Natural killer cell treated with Interleukin-12 subunit alpha and Interleukin-12 subunit beta and Interleukin-15 and Interleukin-18, amount 100 ng/mL, for 72 hours (primary cell): ENCODE measurements around the gene ABCB8. TPM values are rescaled to one million over a fixed set of nuclear protein-coding genes. Genes with fewer than 3 reads are reported as not detected.

Source experiments
- ATAC-seq, 2 donors: fragments of 150-1000 bp; cut with Tn5 transposase in 1 of 2; sonication (Bioruptor Pico), chemical (Tn5 transposase) in 1 of 2; 2 replicates each; pipeline ENCODE4 v1.10.0; 2021
- DNase-seq: peaks from one replicate; pipeline ENCODE4 v3.0.0; 2022; ENCODE audit warnings: low spot score
- H3K27ac Mint-ChIP-seq, 2 donors: 1 replicate in 1 of 2; 2 replicates in 1 of 2; pipeline ENCODE4 v1.8.0; 2022; ENCODE audit warnings: mixed read lengths in 2 of 2, mild to moderate bottlenecking in 1 of 2, moderate library complexity in 1 of 2
- H3K27me3 Mint-ChIP-seq, 2 donors: 1 replicate in 1 of 2; 2 replicates in 1 of 2; pipeline ENCODE4 v1.8.0; 2022; ENCODE audit warnings: mixed read lengths in 2 of 2
- H3K36me3 Mint-ChIP-seq: one replicate; pipeline ENCODE4 v1.8.0; 2022; ENCODE audit warnings: mixed read lengths
- H3K4me1 Mint-ChIP-seq, 2 donors: 1 replicate in 1 of 2; 2 replicates in 1 of 2; pipeline ENCODE4 v1.8.0; 2022; ENCODE audit warnings: low read depth in 2 of 2, mixed read lengths in 2 of 2, mild to moderate bottlenecking in 1 of 2
- H3K4me3 Mint-ChIP-seq: one replicate; pipeline ENCODE4 v1.8.0; 2022; ENCODE audit warnings: mixed read lengths
- H3K9me3 Mint-ChIP-seq: 2 replicates; pipeline ENCODE4 v1.8.0; 2022; ENCODE audit warnings: mixed read lengths
- total RNA-seq, 2 donors: library from RNA; stranded (reverse); gene quantifications; one replicate each; pipeline ENCODE4 v1.2.3, GENCODE V29; 2022

The ABCB8 gene
- 10 to 100 TPM; 43.1 to 82.8 TPM for total RNA-seq

GRCh38 chr7:151028131-151028947 lies at the start of gene ABCB8:
Gene ABCB8 (plus strand): TSS chr7:151028450. CDS start chr7:151028516, 66 bp downstream.
- peak within 1 kb of the TSS; percentile 95 to 98 for H3K27ac Mint-ChIP-seq
- H3K36me3 Mint-ChIP-seq = no peaks in the 10 kb centered on the region
- no peaks in the 10 kb centered on the region for H3K9me3 Mint-ChIP-seq
- DNase-seq = peak; percentile 98
- peak; percentile 95 to 96 for ATAC-seq
- H3K27me3 Mint-ChIP-seq = peaks cover 0 to 4% of the 10 kb centered on the region in 2 donors
- peaks cover 15 to 16% of the 10 kb centered on the region in 2 donors for H3K4me1 Mint-ChIP-seq
- peak within 1 kb of the TSS; percentile 99 for H3K4me3 Mint-ChIP-seq

GRCh38 chr7:150979713-150980390 lies 48.4 kb upstream of the ABCB8 start:
- ATAC-seq (no peak), DNase-seq (no peak)
- H3K27me3 Mint-ChIP-seq = peaks cover 41 to 47% of the 10 kb centered on the region in 2 donors
- peaks cover 4% of the 10 kb centered on the region for H3K36me3 Mint-ChIP-seq
- no peak overlapping the region for H3K27ac Mint-ChIP-seq
- H3K9me3 Mint-ChIP-seq = no peaks in the 10 kb centered on the region
- H3K4me3 Mint-ChIP-seq = peak overlapping the region; percentile 12
- peaks cover 16 to 20% of the 10 kb centered on the region in 2 donors for H3K4me1 Mint-ChIP-seq

GRCh38 chr7:150980663-150981062 lies 47.6 kb upstream of the ABCB8 start:
- Mint-ChIP-seq H3K27ac (no peak overlapping the region), H3K4me1 (peaks cover 11 to 16% of the 10 kb centered on the region in 2 donors), H3K36me3 (peaks cover 4% of the 10 kb centered on the region), H3K9me3 (no peaks in the 10 kb centered on the region), H3K4me3 (no peak overlapping the region), H3K27me3 (peaks cover 40 to 47% of the 10 kb centered on the region in 2 donors)
- DNase-seq (no peak), ATAC-seq (no peak)

GRCh38 chr7:150981644-150982043 lies 46.6 kb upstream of the ABCB8 start:
- H3K4me1 Mint-ChIP-seq = peaks cover 17 to 22% of the 10 kb centered on the region in 2 donors
- no peak overlapping the region for H3K4me3 Mint-ChIP-seq
- H3K27me3 Mint-ChIP-seq = peaks cover 44 to 46% of the 10 kb centered on the region in 2 donors
- DNase-seq (no peak), ATAC-seq (no peak)
- H3K27ac Mint-ChIP-seq = no peak overlapping the region
- H3K9me3 Mint-ChIP-seq = no peaks in the 10 kb centered on the region
- H3K36me3 Mint-ChIP-seq = peaks cover 4% of the 10 kb centered on the region

GRCh38 chr7:150982351-150982750 lies 45.9 kb upstream of the ABCB8 start:
- H3K36me3 Mint-ChIP-seq = peaks cover 4% of the 10 kb centered on the region
- H3K4me3 Mint-ChIP-seq = no peak overlapping the region
- H3K27me3 Mint-ChIP-seq = peaks cover 37 to 39% of the 10 kb centered on the region in 2 donors
- no peaks in the 10 kb centered on the region for H3K9me3 Mint-ChIP-seq
- peaks cover 15% of the 10 kb centered on the region in 2 donors for H3K4me1 Mint-ChIP-seq
- DNase-seq = no peak
- H3K27ac Mint-ChIP-seq = no peak overlapping the region
- no peak for ATAC-seq

- Mint-ChIP-seq H3K36me3 (no peaks in the 10 kb centered on the region), H3K27me3 (peaks cover 29 to 34% of the 10 kb centered on the region in 2 donors), H3K4me1 (peaks cover 13 to 17% of the 10 kb centered on the region in 2 donors), H3K9me3 (no peaks in the 10 kb centered on the region), H3K4me3 (no peak overlapping the region), H3K27ac (no peak overlapping the region)
- ATAC-seq (no peak), DNase-seq (no peak)
Observed at GRCh38 chr7:150983893-150984368, 44.3 kb upstream of the ABCB8 start.

- no peak overlapping the region for H3K27ac Mint-ChIP-seq
- no peaks in the 10 kb centered on the region for H3K9me3 Mint-ChIP-seq
- peaks cover 11 to 17% of the 10 kb centered on the region in 2 donors for H3K4me1 Mint-ChIP-seq
- H3K4me3 Mint-ChIP-seq = no peak overlapping the region
- DNase-seq (no peak), ATAC-seq (peak; percentile 58 to 77)
- H3K27me3 Mint-ChIP-seq = peaks cover 21 to 24% of the 10 kb centered on the region in 2 donors
- no peaks in the 10 kb centered on the region for H3K36me3 Mint-ChIP-seq
Observed at GRCh38 chr7:150986099-150986512, 42.1 kb upstream of the ABCB8 start.

- no peak overlapping the region for H3K4me3 Mint-ChIP-seq
- DNase-seq = no peak
- no peaks in the 10 kb centered on the region for H3K9me3 Mint-ChIP-seq
- peaks cover 11 to 17% of the 10 kb centered on the region in 2 donors for H3K4me1 Mint-ChIP-seq
- H3K27me3 Mint-ChIP-seq = peaks cover 17 to 22% of the 10 kb centered on the region in 2 donors
- no peak overlapping the region for H3K27ac Mint-ChIP-seq
- H3K36me3 Mint-ChIP-seq = no peaks in the 10 kb centered on the region
- ATAC-seq = no peak
Observed at GRCh38 chr7:150986556-150986955, 41.7 kb upstream of the ABCB8 start.

GRCh38 chr7:150988230-150989226 lies 39.7 kb upstream of the ABCB8 start:
- Mint-ChIP-seq H3K4me1 (peaks cover 11 to 21% of the 10 kb centered on the region in 2 donors), H3K9me3 (no peaks in the 10 kb centered on the region), H3K27ac (no peak overlapping the region), H3K27me3 (peaks cover 2 to 12% of the 10 kb centered on the region in 2 donors), H3K36me3 (no peaks in the 10 kb centered on the region), H3K4me3 (no peak overlapping the region)
- DNase-seq = no peak
- peak; percentile 68 to 74 for ATAC-seq

- no peaks in the 10 kb centered on the region for H3K9me3 Mint-ChIP-seq
- peaks cover 0 to 12% of the 10 kb centered on the region in 2 donors for H3K27me3 Mint-ChIP-seq
- H3K36me3 Mint-ChIP-seq = no peaks in the 10 kb centered on the region
- DNase-seq (no peak), ATAC-seq (no peak)
- peaks cover 16 to 24% of the 10 kb centered on the region in 2 donors for H3K4me1 Mint-ChIP-seq
- H3K27ac Mint-ChIP-seq = no peak overlapping the region
- H3K4me3 Mint-ChIP-seq = no peak overlapping the region
Observed at GRCh38 chr7:150989456-150989855, 38.8 kb upstream of the ABCB8 start.

- Mint-ChIP-seq H3K27ac (no peak within 1 kb of the TSS), H3K27me3 (peaks cover 0 to 9% of the 10 kb centered on the region in 2 donors), H3K36me3 (no peaks in the 10 kb centered on the region), H3K9me3 (no peaks in the 10 kb centered on the region), H3K4me3 (no peak within 1 kb of the TSS), H3K4me1 (peaks cover 16 to 24% of the 10 kb centered on the region in 2 donors)
- DNase-seq (no peak), ATAC-seq (no peak)
Observed at GRCh38 chr7:150990416-150991186, 37.6 kb upstream of the ABCB8 start, which contains the start of gene NOS3. Gene NOS3 (plus strand): TSS chr7:150991017. CDS start chr7:150993804, 2,787 bp downstream.

GRCh38 chr7:150992051-150992640 lies 36.1 kb upstream of the ABCB8 start:
- H3K27me3 Mint-ChIP-seq = peaks cover 0 to 3% of the 10 kb centered on the region in 2 donors
- no peak for DNase-seq
- no peak for ATAC-seq
- peaks cover 10 to 18% of the 10 kb centered on the region in 2 donors for H3K4me1 Mint-ChIP-seq
- no peaks in the 10 kb centered on the region for H3K36me3 Mint-ChIP-seq
- no peak overlapping the region for H3K4me3 Mint-ChIP-seq
- H3K9me3 Mint-ChIP-seq = no peaks in the 10 kb centered on the region
- peak overlapping the region in 1 of 2 donors; percentile 58 for H3K27ac Mint-ChIP-seq
